ENCODE data around the gene AGO1.
A peak's percentile ranks its signal among the peaks of the same experiment; 100 is the strongest.

Gene AGO1

DNA sequence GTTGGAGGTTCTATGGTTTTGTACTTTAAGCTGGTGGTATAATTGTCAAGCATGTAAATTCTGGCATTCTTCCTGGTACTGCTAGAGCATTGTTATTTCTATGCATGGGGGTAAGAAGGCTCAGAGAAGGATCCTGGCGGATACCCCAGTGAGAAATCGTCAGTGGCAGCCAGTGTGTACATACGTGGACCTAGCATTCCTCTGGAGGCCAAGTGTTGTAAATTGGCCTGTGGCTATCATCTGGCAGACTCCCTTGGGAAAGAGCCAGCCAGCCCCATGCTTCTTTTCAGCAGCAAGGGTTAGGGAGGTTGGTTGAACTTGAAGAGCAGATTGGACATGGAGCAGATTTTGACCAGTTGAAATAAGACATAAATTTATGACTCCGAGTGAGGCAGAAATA lies 42.7 kb downstream of the AGO1 start:
- in situ Hi-C loops (cut with HindIII; ENCODE audit: low sequenced_read_pairs) = no loop called here
- TF ChIP-seq, protein P1, sequence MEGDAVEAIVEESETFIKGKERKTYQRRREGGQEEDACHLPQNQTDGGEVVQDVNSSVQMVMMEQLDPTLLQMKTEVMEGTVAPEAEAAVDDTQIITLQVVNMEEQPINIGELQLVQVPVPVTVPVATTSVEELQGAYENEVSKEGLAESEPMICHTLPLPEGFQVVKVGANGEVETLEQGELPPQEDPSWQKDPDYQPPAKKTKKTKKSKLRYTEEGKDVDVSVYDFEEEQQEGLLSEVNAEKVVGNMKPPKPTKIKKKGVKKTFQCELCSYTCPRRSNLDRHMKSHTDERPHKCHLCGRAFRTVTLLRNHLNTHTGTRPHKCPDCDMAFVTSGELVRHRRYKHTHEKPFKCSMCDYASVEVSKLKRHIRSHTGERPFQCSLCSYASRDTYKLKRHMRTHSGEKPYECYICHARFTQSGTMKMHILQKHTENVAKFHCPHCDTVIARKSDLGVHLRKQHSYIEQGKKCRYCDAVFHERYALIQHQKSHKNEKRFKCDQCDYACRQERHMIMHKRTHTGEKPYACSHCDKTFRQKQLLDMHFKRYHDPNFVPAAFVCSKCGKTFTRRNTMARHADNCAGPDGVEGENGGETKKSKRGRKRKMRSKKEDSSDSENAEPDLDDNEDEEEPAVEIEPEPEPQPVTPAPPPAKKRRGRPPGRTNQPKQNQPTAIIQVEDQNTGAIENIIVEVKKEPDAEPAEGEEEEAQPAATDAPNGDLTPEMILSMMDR (IDR thresholded peaks at IDR 0.05; ENCODE audit: low read depth, low read length, missing control alignments) = no peak
- H3K4me3 ChIP-seq (ENCODE audit: low read depth, low read length) = no peak overlapping the region
- peak; percentile 86 for DNase-seq (ENCODE audit: low read depth)

DNA sequence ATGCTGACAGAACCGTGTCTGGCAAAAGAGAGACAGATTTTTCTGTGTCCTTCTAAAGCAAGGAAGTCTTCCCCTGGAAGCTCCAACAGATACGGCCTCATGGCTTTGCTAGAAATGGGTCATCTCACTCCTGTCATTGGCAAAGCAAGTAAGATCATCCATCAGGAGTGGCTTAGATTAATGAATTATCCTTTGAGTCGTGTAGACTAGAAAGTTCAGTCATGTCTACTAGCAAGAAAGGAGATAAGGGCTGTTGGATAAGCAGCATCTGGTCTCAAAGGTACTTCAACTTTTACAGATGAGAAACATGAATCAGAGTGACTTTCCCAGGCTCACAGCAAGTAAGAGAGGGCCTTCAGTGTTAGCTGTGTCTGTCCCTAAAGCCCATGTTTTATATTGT lies 44.5 kb downstream of the AGO1 start:
- TF ChIP-seq, protein P1 (IDR thresholded peaks at IDR 0.05; ENCODE audit: low read depth, low read length, missing control alignments) = no peak
- DNase-seq (ENCODE audit: low read depth) = no peak
- in situ Hi-C loops (cut with HindIII; ENCODE audit: low sequenced_read_pairs) = no loop called here
- H3K4me3 ChIP-seq (ENCODE audit: low read depth, low read length) = no peak overlapping the region

DNA sequence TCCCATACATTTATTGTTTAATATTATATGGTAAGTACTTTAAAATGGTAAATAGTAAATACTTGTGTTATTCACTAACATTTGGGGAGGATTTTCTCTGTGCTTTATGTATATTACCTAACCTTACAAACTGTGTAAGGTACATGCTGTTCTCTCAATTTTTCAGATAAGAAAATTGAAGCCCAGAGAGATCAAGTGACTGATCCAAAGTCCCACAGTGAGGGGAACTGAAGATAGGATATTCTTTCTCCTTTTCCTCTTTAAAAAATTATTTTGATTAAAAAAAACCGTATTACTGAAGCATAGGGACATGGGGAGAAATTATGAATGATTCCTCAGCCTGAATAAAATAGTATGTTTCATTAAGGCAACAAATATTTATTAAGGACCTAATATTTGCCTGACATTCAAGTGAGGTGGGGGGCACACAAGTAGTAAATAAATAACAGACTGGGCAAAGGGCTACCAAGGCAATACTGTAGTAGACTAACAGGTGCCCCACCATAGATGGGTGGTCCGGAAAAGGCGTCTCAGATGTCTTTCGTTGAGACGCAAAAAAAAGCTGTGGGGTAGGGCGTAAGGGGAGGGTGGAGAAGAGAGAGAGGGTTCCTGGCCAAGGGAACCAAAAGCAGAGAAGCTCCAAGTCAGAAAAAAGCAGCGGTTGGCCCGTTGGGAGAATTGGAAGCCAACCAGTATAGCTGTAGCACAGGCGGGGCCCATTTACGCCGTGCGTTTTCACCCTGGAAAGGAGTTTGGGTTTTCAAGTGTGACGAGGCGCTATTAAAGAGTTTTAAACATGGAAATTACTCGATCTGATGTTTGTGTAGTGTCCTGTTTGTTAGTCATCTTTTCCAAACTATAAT lies 47.0 kb downstream of the AGO1 start:
- TF ChIP-seq, protein P1 (IDR thresholded peaks at IDR 0.05; ENCODE audit: low read depth, low read length, missing control alignments) = no peak
- H3K4me3 ChIP-seq (ENCODE audit: low read depth, low read length) = peak overlapping the region; percentile 89
- no peak for DNase-seq (ENCODE audit: low read depth)
- in situ Hi-C loops (cut with HindIII; ENCODE audit: low sequenced_read_pairs) = no loop called here

DNA sequence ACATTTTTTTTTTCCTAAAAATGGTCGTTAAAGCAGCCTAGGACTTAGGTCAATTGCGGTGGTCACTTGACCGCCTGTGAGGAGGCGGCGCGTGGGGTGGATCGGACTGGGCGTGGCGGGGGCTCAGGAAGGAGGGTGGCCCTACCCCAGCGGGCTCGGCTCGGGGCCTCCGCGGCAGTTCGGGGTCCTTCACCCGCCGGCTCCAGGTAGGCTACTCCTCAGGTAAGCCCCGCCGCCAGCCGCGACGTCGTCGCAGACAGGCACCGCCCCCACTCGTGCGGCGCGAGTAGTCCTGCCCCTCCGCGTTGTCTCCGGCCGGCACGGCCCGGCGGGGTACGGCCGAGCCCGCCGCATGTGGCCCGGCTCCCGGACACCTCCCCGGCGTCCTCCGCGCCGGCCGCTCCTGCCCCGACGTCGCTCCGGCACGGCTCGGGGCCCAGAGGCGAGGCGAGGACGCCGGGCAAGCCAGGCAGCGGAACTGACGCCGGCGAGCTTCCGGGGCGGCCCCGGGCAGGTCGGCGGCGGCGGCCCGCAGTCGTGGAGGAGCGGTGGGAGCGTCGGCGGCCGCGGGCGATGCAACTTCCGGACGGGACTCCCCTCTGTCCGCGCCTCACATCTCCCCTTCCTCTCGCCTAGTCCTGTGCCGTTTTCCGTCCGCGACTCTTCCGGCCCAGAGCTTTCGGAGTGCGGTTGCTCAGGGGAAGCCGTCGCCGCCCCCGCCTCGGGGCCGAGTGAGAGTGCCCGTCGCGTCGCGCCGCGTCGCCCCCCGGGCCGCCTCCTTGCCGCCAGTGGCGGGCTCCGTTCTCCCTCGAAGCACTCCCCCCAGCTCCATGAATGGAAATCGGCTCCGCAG lies 47.8 kb downstream of the AGO1 start, which contains the start of gene AGO3:
AGO3 (plus strand) TSS at position 513 of the 853 bp plus-strand sequence; CDS start at position 835, 322 bp downstream.
- H3K4me3 ChIP-seq (ENCODE audit: low read depth, low read length) = peak within 1 kb of the TSS; percentile 89
- peak; percentile 28 for DNase-seq (ENCODE audit: low read depth)
- in situ Hi-C loops (cut with HindIII; ENCODE audit: low sequenced_read_pairs) = no loop called here
- TF ChIP-seq, protein P1 (IDR thresholded peaks at IDR 0.05; ENCODE audit: low read depth, low read length, missing control alignments) = no peak

DNA sequence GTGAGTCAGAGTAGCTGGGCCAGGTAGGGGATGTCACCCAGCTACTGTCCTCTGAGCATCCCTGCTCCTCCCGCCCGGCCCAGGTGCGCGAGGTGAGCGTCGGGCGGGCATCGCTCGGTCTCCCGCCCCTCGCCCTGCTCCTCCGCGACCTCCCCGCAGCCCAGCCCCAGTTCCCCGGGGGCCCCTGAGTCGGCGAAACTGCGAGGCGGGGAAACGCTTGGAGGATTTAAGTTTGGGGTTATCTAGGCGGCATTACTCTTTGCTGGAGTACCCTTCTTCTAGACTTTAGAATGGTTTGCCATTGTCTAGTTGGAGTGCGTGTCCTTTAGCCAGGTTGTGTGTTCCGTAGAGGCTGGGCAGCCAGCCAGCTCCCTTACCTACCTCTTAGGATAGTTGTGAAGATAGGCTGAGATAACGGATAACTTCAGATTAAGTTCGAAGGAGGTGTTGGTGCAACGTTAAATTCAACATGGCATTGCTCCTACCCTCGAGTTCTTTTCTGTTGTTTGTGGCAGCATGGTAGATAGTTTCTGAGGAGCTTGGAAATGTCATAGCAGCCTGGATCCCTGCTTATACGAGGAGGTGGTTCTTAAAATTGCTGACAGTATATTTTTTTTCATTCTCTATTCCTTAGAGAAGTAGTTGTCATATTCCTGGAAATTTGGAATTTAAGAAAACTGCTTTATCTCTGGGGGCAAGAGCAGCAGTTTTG lies 48.6 kb downstream of the AGO1 start:
- in situ Hi-C loops (cut with HindIII; ENCODE audit: low sequenced_read_pairs) = no loop called here
- peak overlapping the region; percentile 89 for H3K4me3 ChIP-seq (ENCODE audit: low read depth, low read length)
- TF ChIP-seq, protein P1 (IDR thresholded peaks at IDR 0.05; ENCODE audit: low read depth, low read length, missing control alignments) = no peak
- DNase-seq (ENCODE audit: low read depth) = no peak

DNA sequence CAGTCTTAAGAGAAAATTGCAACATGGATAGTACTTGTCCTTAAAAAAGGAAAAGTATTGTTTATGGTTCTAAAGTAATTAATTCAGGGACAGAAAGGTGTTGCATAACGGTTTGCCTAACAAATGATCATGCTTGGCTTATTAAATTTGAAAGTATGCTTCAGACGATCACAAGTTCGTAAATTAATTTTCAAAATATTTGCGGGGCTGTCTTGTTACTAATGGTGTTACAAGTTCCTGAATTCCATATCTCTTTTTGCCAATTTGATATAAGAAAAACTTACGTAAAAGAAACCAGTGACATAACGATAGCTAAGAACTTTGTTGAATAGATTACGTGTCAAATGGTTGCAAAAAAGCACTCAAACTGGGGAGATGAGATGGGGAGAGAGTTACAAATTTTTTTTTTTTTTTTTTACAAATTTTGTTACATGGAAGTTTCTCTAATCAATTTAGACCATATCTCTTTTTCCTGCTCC lies 49.2 kb downstream of the AGO1 start:
- DNase-seq (ENCODE audit: low read depth) = no peak
- in situ Hi-C loops (cut with HindIII; ENCODE audit: low sequenced_read_pairs) = no loop called here
- TF ChIP-seq, protein P1 (IDR thresholded peaks at IDR 0.05; ENCODE audit: low read depth, low read length, missing control alignments) = no peak
- peak overlapping the region; percentile 89 for H3K4me3 ChIP-seq (ENCODE audit: low read depth, low read length)
